HL-60 (cell line): ENCODE results near the gene ZPR1.

Source experiments
- CTCF ChIP-seq: IDR thresholded peaks from one replicate; pipeline ENCODE4 v1.5.1; 2011; ENCODE audit warnings: low read length, control low read depth, inconsistent platforms; ENCODE audit not compliant: insufficient read depth
- POLR2AphosphoS5 ChIP-seq: IDR thresholded peaks from 2 replicates; pipeline ENCODE4 v1.6.1; 2012; ENCODE audit warnings: low read depth
- REST ChIP-seq: IDR thresholded peaks from 2 replicates; pipeline ENCODE4 v1.6.1; 2012; ENCODE audit warnings: low read depth; ENCODE audit not compliant: insufficient replicate concordance
- SPI1 ChIP-seq: IDR thresholded peaks from 2 replicates; pipeline ENCODE4 v1.6.1; 2012; ENCODE audit warnings: low read depth, mild to moderate bottlenecking, borderline replicate concordance

GRCh38 chr11:116733969-116734508, 53.8 kb downstream of the ZPR1 start:
- TF ChIP-seq POLR2AphosphoS5 (no peak), CTCF (no peak), REST (no peak), SPI1 (peak; percentile 42; the same call in 1 of the 2 replicates)
